Memory B cell (primary cell): ENCODE measurements around the gene PDHA1.

Experiments
- ATAC-seq: fragments of 150-1000 bp; cut with Tn5 transposase; 2 replicates; pipeline ENCODE4 v1.10.0; 2021; ENCODE audit warnings: low read depth, mild to moderate bottlenecking, moderate library complexity
- DNase-seq, 2 donors: peaks; one replicate each; pipeline ENCODE4 v3.0.0; 2022; ENCODE audit warnings: low spot score in 2 of 2
- H3K27ac Mint-ChIP-seq: one replicate; pipeline ENCODE4 v1.8.0; 2022; ENCODE audit warnings: mild to moderate bottlenecking, moderate library complexity, mixed read lengths
- H3K27me3 Mint-ChIP-seq: one replicate; pipeline ENCODE4 v1.8.0; 2022; ENCODE audit warnings: mixed read lengths
- H3K36me3 Mint-ChIP-seq: one replicate; pipeline ENCODE4 v1.8.0; 2022; ENCODE audit warnings: mild to moderate bottlenecking, mixed read lengths
- H3K4me1 Mint-ChIP-seq: one replicate; pipeline ENCODE4 v1.8.0; 2022; ENCODE audit warnings: mixed read lengths
- H3K4me3 Mint-ChIP-seq: one replicate; pipeline ENCODE4 v1.8.0; 2022; ENCODE audit warnings: mild to moderate bottlenecking, moderate library complexity, mixed read lengths
- H3K9me3 Mint-ChIP-seq: one replicate; pipeline ENCODE4 v1.8.0; 2022; ENCODE audit warnings: mixed read lengths

The PDHA1 gene

GRCh38 chrX:19389227-19389845 lies 45.6 kb downstream of the PDHA1 start:
- Mint-ChIP-seq H3K27me3 (no peaks in the 10 kb centered on the region), H3K4me1 (no peaks in the 10 kb centered on the region), H3K36me3 (no peaks in the 10 kb centered on the region), H3K4me3 (no peak overlapping the region), H3K9me3 (no peaks in the 10 kb centered on the region), H3K27ac (no peak overlapping the region)
- ATAC-seq = no peak
- DNase-seq = no peak

DNA sequence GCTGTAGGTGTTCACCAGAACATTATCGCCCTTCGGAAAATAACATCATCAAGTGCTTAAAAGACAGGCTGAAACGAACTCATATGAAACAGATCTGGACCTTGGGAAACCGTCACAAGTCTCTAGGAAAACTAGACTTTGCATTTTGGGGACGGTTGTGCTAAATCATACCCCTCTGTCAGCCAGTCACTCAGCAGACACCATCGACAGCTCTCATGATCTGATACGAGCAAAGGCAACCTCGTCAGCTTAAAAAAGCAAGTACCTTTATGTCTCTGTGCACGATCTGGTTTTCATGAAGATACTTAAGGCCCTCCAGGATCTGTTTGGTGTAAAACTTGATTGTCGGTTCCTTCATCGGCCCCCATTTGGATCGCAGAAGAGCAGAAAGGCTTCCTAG lies 48.4 kb downstream of the PDHA1 start:
- no peak for DNase-seq
- Mint-ChIP-seq H3K27me3 (peaks cover 5% of the 10 kb centered on the region), H3K4me1 (no peaks in the 10 kb centered on the region), H3K4me3 (no peak overlapping the region), H3K36me3 (no peaks in the 10 kb centered on the region), H3K9me3 (no peaks in the 10 kb centered on the region), H3K27ac (no peak overlapping the region)
- ATAC-seq = no peak

DNA sequence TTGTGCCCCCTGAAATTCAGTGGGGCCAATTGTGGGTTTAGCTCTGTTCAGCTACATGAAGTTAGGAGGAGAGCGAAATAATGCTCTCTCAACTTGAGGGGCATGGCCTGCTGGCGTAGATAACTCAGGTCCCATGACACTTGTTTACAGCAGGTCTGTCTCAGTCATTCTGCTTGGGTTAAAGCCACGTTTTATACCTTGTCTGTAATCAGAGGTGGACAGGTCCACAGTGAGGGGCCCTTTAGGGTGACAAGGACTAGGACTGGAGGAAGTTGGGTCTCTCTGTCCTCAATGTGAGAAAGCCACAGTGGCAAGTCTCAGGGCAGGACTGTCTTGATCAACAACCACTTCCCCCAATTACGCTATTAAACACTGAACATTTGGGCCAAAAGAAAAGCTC lies 49.0 kb downstream of the PDHA1 start:
- no peaks in the 10 kb centered on the region for H3K4me1 Mint-ChIP-seq
- H3K36me3 Mint-ChIP-seq = no peaks in the 10 kb centered on the region

GRCh38 chrX:19403696-19404095 lies 60.0 kb downstream of the PDHA1 start:
- ATAC-seq (no peak), DNase-seq (no peak)
- H3K4me3 Mint-ChIP-seq = no peak overlapping the region
- H3K36me3 Mint-ChIP-seq = no peaks in the 10 kb centered on the region
- no peaks in the 10 kb centered on the region for H3K9me3 Mint-ChIP-seq
- H3K27me3 Mint-ChIP-seq = peaks cover 4% of the 10 kb centered on the region
- no peak overlapping the region for H3K27ac Mint-ChIP-seq
- no peaks in the 10 kb centered on the region for H3K4me1 Mint-ChIP-seq

More for the DNA sequence above, 49.0 kb downstream of the PDHA1 start:
- H3K27ac Mint-ChIP-seq = no peak overlapping the region
- ATAC-seq (no peak), DNase-seq (no peak)
- H3K4me3 Mint-ChIP-seq = no peak overlapping the region
- H3K27me3 Mint-ChIP-seq = peaks cover 5% of the 10 kb centered on the region
- no peaks in the 10 kb centered on the region for H3K9me3 Mint-ChIP-seq

- Mint-ChIP-seq H3K9me3 (peaks cover 6% of the 10 kb centered on the region), H3K36me3 (no peaks in the 10 kb centered on the region), H3K4me1 (no peaks in the 10 kb centered on the region), H3K27ac (no peak overlapping the region), H3K27me3 (peaks cover 9% of the 10 kb centered on the region), H3K4me3 (no peak overlapping the region)
- DNase-seq (no peak), ATAC-seq (no peak)
Measured at GRCh38 chrX:19410259-19410658, 66.5 kb downstream of the PDHA1 start.
